DOHH2 (cell line): Measurements from ENCODE around the gene CLEC6A.

Source experiments
- H3F3A ChIP-seq: fragments of 200-600 bp; sonication (generic), shearing (Covaris generic); 2 replicates; pipeline ENCODE4 v1.6.0; 2016; ENCODE audit warnings: antibody characterized with exemption, mild to moderate bottlenecking; ENCODE audit not compliant: control insufficient read depth, insufficient read depth
- H3K27ac ChIP-seq: fragments of 200-600 bp; sonication (generic); 2 replicates; pipeline ENCODE4 v1.5.1; 2014; ENCODE audit warnings: low read depth, mild to moderate bottlenecking, low read length, moderate library complexity
- H3K27me3 ChIP-seq: fragments of 200-600 bp; sonication (generic); 2 replicates; pipeline ENCODE4 v1.6.1; 2014; ENCODE audit warnings: mild to moderate bottlenecking, low read length, mixed read lengths; ENCODE audit not compliant: control insufficient read depth
- H3K36me3 ChIP-seq: fragments of 200-600 bp; sonication (generic); 2 replicates; pipeline ENCODE4 v1.6.1; 2014; ENCODE audit warnings: mild to moderate bottlenecking, low read length, moderate library complexity, mixed read lengths; ENCODE audit not compliant: control insufficient read depth
- H3K4me1 ChIP-seq: fragments of 200-600 bp; sonication (generic); 2 replicates; pipeline ENCODE4 v1.6.1; 2014; ENCODE audit warnings: mild to moderate bottlenecking, low read length, mixed read lengths; ENCODE audit not compliant: control insufficient read depth
- H3K4me2 ChIP-seq: fragments of 200-600 bp; sonication (generic); 2 replicates; pipeline ENCODE4 v1.6.0; 2014; ENCODE audit warnings: mild to moderate bottlenecking, low read length, moderate library complexity
- H3K4me3 ChIP-seq: fragments of 200-600 bp; sonication (generic); 2 replicates; pipeline ENCODE4 v1.5.1; 2014; ENCODE audit warnings: mild to moderate bottlenecking, low read length, mixed read lengths
- H3K79me2 ChIP-seq: fragments of 200-600 bp; sonication (generic); 2 replicates; pipeline ENCODE4 v1.6.1; 2014; ENCODE audit warnings: mild to moderate bottlenecking, low read length, mixed read lengths; ENCODE audit not compliant: control insufficient read depth
- H3K9me2 ChIP-seq: fragments of 200-600 bp; sonication (generic); replicated peaks from 2 replicates; pipeline ENCODE4 v1.6.1; 2014; ENCODE audit warnings: mild to moderate bottlenecking, low read length, mixed read lengths; ENCODE audit not compliant: control insufficient read depth
- H3K9me3 ChIP-seq: fragments of 200-600 bp; sonication (generic); 2 replicates; pipeline ENCODE4 v1.6.1; 2014; ENCODE audit warnings: antibody characterized with exemption, low read length, mixed read lengths; ENCODE audit not compliant: control insufficient read depth, insufficient read depth
- H4K20me1 ChIP-seq: fragments of 200-600 bp; sonication (generic); 2 replicates; pipeline ENCODE4 v1.6.0; 2014; ENCODE audit warnings: low read depth, mild to moderate bottlenecking, antibody characterized with exemption, low read length, moderate library complexity; ENCODE audit not compliant: control insufficient read depth, insufficient read depth
- EZH2phosphoT487 ChIP-seq: fragments of 200-600 bp; sonication (generic); IDR thresholded peaks from 2 replicates; pipeline ENCODE4 v1.6.1; 2017; ENCODE audit warnings: borderline replicate concordance, mild to moderate bottlenecking, antibody characterized with exemption, low read length, moderate library complexity, mixed read lengths
- TF ChIP-seq, protein P1 (sequence below): fragments of 200-600 bp; sonication (generic); IDR thresholded peaks from one replicate; pipeline ENCODE4 v1.5.1; 2014; ENCODE audit warnings: antibody characterized with exemption, mild to moderate bottlenecking, low read depth, low read length; ENCODE audit not compliant: poor library complexity, severe bottlenecking

Gene CLEC6A

DNA sequence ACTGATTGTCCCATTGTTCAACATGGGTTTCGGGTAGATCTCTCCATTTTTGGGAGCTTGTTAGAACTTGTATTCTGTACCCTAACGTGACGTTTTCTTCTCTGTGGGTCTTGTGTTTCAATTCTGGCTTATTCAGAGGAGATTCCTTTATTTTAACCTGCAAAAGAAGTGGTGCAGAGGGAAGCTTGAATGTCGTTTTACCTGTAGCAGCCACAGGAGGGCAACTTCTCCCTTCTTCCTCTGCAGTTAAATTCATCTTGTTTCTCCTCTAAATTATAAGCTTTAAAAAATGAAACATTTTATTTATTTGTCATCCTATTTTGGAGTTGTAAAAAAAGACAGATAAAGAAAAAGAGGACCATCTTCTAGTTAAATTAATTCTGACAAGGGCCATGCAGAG is 43.9 kb downstream of the CLEC6A start:
- Histone ChIP-seq H3K27ac (no peak overlapping the region), H3K36me3 (no peaks in the 10 kb centered on the region), H3K79me2 (no peaks in the 10 kb centered on the region), H3K4me2 (no peak overlapping the region), H3K27me3 (peaks cover 14% of the 10 kb centered on the region), H3K9me2 (no peaks in the 10 kb centered on the region), H4K20me1 (no peaks in the 10 kb centered on the region), H3K9me3 (no peaks in the 10 kb centered on the region), H3K4me1 (peaks cover 4% of the 10 kb centered on the region; the same call in 1 of the 2 replicates), H3F3A (no peaks in the 10 kb centered on the region), H3K4me3 (no peak overlapping the region)
- no peak for TF ChIP-seq EZH2phosphoT487
- TF ChIP-seq, protein P1, sequence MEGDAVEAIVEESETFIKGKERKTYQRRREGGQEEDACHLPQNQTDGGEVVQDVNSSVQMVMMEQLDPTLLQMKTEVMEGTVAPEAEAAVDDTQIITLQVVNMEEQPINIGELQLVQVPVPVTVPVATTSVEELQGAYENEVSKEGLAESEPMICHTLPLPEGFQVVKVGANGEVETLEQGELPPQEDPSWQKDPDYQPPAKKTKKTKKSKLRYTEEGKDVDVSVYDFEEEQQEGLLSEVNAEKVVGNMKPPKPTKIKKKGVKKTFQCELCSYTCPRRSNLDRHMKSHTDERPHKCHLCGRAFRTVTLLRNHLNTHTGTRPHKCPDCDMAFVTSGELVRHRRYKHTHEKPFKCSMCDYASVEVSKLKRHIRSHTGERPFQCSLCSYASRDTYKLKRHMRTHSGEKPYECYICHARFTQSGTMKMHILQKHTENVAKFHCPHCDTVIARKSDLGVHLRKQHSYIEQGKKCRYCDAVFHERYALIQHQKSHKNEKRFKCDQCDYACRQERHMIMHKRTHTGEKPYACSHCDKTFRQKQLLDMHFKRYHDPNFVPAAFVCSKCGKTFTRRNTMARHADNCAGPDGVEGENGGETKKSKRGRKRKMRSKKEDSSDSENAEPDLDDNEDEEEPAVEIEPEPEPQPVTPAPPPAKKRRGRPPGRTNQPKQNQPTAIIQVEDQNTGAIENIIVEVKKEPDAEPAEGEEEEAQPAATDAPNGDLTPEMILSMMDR = no peak

DNA sequence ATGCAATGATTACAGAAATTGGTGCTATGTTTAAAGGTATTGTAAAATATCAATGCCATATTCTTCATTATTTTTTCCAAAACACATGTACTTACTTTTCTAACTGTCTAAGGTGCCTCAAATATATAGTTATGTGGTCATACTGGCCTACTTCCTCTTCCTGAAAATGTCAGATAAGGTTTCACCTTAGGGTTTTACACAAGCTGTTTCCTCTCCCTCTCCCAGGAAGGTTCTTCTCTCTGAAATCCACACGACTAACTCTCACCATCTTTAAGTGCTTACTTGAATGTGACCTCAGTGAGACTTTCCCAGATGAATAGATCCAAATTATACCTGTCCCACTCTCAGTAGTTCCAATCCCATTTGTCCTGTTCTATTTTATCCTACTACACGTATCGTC is 46.0 kb downstream of the CLEC6A start:
- H3F3A ChIP-seq = no peaks in the 10 kb centered on the region
- no peaks in the 10 kb centered on the region for H4K20me1 ChIP-seq
- no peaks in the 10 kb centered on the region for H3K9me3 ChIP-seq
- TF ChIP-seq, protein P1 = no peak
- no peak for TF ChIP-seq EZH2phosphoT487
- H3K9me2 ChIP-seq = no peaks in the 10 kb centered on the region
- H3K36me3 ChIP-seq = no peaks in the 10 kb centered on the region
- H3K79me2 ChIP-seq = no peaks in the 10 kb centered on the region
- H3K27ac ChIP-seq = no peak overlapping the region
- H3K4me1 ChIP-seq = peaks cover 4% of the 10 kb centered on the region; the same call in 1 of the 2 replicates
- H3K4me3 ChIP-seq = no peak overlapping the region
- no peak overlapping the region for H3K4me2 ChIP-seq
- peaks cover 13% of the 10 kb centered on the region for H3K27me3 ChIP-seq

DNA sequence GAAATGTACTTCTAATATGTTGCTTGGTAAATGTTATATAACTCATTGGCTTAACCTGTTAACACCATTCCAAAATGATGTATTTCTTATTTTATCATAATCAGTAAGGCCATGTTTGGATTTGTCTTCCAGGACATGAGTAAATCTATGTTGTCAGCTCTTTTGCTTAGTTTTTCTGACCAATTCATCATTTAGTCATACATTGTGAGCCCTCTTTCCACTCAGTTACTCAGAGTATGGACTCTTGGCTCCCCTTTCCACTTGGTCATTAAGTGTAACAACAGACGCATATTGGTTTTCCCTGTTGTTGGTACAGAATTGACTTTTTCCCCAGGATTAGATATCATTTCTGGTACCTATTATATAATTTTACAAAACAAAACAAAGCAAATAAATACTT is 48.6 kb downstream of the CLEC6A start:
- Histone ChIP-seq H3K27ac (no peak overlapping the region), H3K9me3 (no peaks in the 10 kb centered on the region), H3F3A (no peaks in the 10 kb centered on the region), H3K9me2 (no peaks in the 10 kb centered on the region), H3K4me2 (no peak overlapping the region), H3K27me3 (peaks cover 11% of the 10 kb centered on the region), H4K20me1 (no peaks in the 10 kb centered on the region), H3K4me1 (peaks cover 8% of the 10 kb centered on the region), H3K36me3 (no peaks in the 10 kb centered on the region), H3K79me2 (no peaks in the 10 kb centered on the region), H3K4me3 (no peak overlapping the region)
- TF ChIP-seq, protein P1 = no peak
- TF ChIP-seq EZH2phosphoT487 = no peak

DNA sequence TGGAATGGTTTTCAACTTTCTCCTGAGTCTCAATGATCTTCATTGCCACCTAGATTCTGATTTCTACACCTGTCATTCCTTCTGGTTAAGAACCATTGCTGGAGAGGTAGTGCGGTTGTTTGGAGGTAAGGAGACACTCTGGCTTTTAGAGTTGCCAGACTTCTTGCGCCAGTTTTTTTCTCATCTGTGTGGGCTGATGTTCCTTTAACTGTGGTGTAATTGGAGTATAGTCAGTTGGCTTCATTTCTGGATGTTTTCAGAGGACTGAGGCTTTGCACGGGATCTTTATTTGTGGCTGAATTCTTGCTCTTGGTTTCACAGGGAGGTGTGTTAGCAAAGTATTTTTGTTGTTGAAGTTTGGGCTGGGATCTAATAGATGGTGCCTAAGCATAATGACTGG is 51.8 kb downstream of the CLEC6A start:
- H3K79me2 ChIP-seq = no peaks in the 10 kb centered on the region
- no peak overlapping the region for H3K27ac ChIP-seq
- H3K36me3 ChIP-seq = no peaks in the 10 kb centered on the region
- no peak overlapping the region for H3K4me2 ChIP-seq
- no peaks in the 10 kb centered on the region for H4K20me1 ChIP-seq
- H3K9me3 ChIP-seq = no peaks in the 10 kb centered on the region
- TF ChIP-seq, protein P1 = no peak
- no peak for TF ChIP-seq EZH2phosphoT487
- H3K9me2 ChIP-seq = no peaks in the 10 kb centered on the region
- peaks cover 8% of the 10 kb centered on the region for H3K4me1 ChIP-seq
- peaks cover 16% of the 10 kb centered on the region; the same call in 1 of the 2 replicates for H3K27me3 ChIP-seq
- no peak overlapping the region for H3K4me3 ChIP-seq
- H3F3A ChIP-seq = no peaks in the 10 kb centered on the region
